Trophoblast cell (in vitro differentiated cells and primary cell): ENCODE results near the gene OR2A1.
"Not testable (repeated sequence)": the region's sequence is repeated elsewhere in the genome, so short reads cannot be mapped to it uniquely, and the experiment has no call there.

Experiments used
- DNase-seq, 2 donors: peaks; one replicate each; pipeline ENCODE4 v3.0.0-alpha.2; 2016
- H2AFZ ChIP-seq: 2 replicates; pipeline ENCODE4 v1.6.1; 2013; ENCODE audit warnings: low read length, moderate library complexity, mild to moderate bottlenecking; ENCODE audit not compliant: insufficient read depth, poor library complexity
- H2AK5ac ChIP-seq: 2 replicates; pipeline ENCODE4 v1.6.1; 2013; ENCODE audit warnings: mild to moderate bottlenecking, low read length
- H2BK120ac ChIP-seq: 2 replicates; pipeline ENCODE4 v1.6.1; 2013; ENCODE audit warnings: low read length, mild to moderate bottlenecking, moderate library complexity; ENCODE audit not compliant: insufficient read depth, poor library complexity
- H2BK12ac ChIP-seq: 2 replicates; pipeline ENCODE4 v1.6.1; 2013; ENCODE audit warnings: mild to moderate bottlenecking, low read length, moderate library complexity
- H2BK5ac ChIP-seq: 2 replicates; pipeline ENCODE4 v1.6.1; 2013; ENCODE audit warnings: low read length, low read depth, moderate library complexity, mild to moderate bottlenecking; ENCODE audit not compliant: poor library complexity
- H3K14ac ChIP-seq: 2 replicates; pipeline ENCODE4 v1.6.1; 2013; ENCODE audit warnings: mild to moderate bottlenecking, low read length
- H3K18ac ChIP-seq: 2 replicates; pipeline ENCODE4 v1.6.1; 2013; ENCODE audit warnings: mild to moderate bottlenecking, low read length
- H3K23ac ChIP-seq: 2 replicates; pipeline ENCODE4 v1.6.1; 2013; ENCODE audit warnings: low read length
- H3K27ac ChIP-seq: 2 replicates; pipeline ENCODE4 v1.5.1; 2013; ENCODE audit warnings: low read depth, mild to moderate bottlenecking, inconsistent platforms, low read length, moderate library complexity
- H3K27me3 ChIP-seq: 2 replicates; pipeline ENCODE4 v1.6.1; 2013; ENCODE audit warnings: inconsistent platforms, mild to moderate bottlenecking, low read length, moderate library complexity; ENCODE audit not compliant: insufficient read depth
- H3K36me3 ChIP-seq, 2 experiments: 1 replicate in 1 of 2; 2 replicates in 1 of 2; pipeline ENCODE4 v1.6.1; 2013; ENCODE audit warnings: low read length in 2 of 2, mild to moderate bottlenecking in 2 of 2, moderate library complexity in 1 of 2; ENCODE audit not compliant: insufficient read depth in 2 of 2, control insufficient read depth in 1 of 2
- H3K4ac ChIP-seq: 2 replicates; pipeline ENCODE4 v1.6.1; 2013; ENCODE audit warnings: low read depth, mild to moderate bottlenecking, low read length, moderate library complexity
- H3K4me1 ChIP-seq, 2 experiments: 1 replicate in 1 of 2; 2 replicates in 1 of 2; pipeline ENCODE4 v1.6.1; 2013; ENCODE audit warnings: low read length in 2 of 2, mild to moderate bottlenecking in 2 of 2, moderate library complexity in 1 of 2; ENCODE audit not compliant: insufficient read depth in 2 of 2, control insufficient read depth in 1 of 2
- H3K4me2 ChIP-seq: 2 replicates; pipeline ENCODE4 v1.6.1; 2013; ENCODE audit warnings: inconsistent platforms, mild to moderate bottlenecking, low read length, moderate library complexity
- H3K4me3 ChIP-seq: 2 replicates; pipeline ENCODE4 v1.5.1; 2013; ENCODE audit warnings: mild to moderate bottlenecking, low read depth, low read length, inconsistent platforms
- H3K79me1 ChIP-seq: one replicate; pipeline ENCODE4 v1.6.1; 2013; ENCODE audit warnings: low read length
- H3K79me2 ChIP-seq: 2 replicates; pipeline ENCODE4 v1.6.1; 2013; ENCODE audit warnings: low read length, mild to moderate bottlenecking; ENCODE audit not compliant: control insufficient read depth, insufficient read depth, poor library complexity
- H3K9ac ChIP-seq: 2 replicates; pipeline ENCODE4 v1.6.1; 2013; ENCODE audit warnings: mild to moderate bottlenecking, low read length
- H3K9me3 ChIP-seq: 2 replicates; pipeline ENCODE4 v1.6.1; 2013; ENCODE audit warnings: low read depth, mild to moderate bottlenecking, control low read depth, inconsistent platforms, low read length; ENCODE audit not compliant: insufficient read depth
- H4K12ac ChIP-seq: 2 replicates; pipeline ENCODE4 v1.6.1; 2013; ENCODE audit warnings: low read depth, mild to moderate bottlenecking, low read length, moderate library complexity
- H4K8ac ChIP-seq: 2 replicates; pipeline ENCODE4 v1.6.1; 2013; ENCODE audit warnings: low read depth, mild to moderate bottlenecking, low read length, moderate library complexity
- H4K91ac ChIP-seq: one replicate; pipeline ENCODE4 v1.6.1; 2013; ENCODE audit warnings: low read depth, mild to moderate bottlenecking, low read length, moderate library complexity
- WGBS: extraction: QIAGEN DNeasy Blood & Tissue Kit; methylation state at CpG from one replicate; pipeline ENCODE4 v1.1.7; 2013; ENCODE audit warnings: missing lambda C conversion rate; ENCODE audit not compliant: insufficient read length, insufficient coverage; ENCODE audit errors: extremely low coverage; 5-methylcytosine and 5-hydroxymethylcytosine counted together

Gene OR2A1

DNA sequence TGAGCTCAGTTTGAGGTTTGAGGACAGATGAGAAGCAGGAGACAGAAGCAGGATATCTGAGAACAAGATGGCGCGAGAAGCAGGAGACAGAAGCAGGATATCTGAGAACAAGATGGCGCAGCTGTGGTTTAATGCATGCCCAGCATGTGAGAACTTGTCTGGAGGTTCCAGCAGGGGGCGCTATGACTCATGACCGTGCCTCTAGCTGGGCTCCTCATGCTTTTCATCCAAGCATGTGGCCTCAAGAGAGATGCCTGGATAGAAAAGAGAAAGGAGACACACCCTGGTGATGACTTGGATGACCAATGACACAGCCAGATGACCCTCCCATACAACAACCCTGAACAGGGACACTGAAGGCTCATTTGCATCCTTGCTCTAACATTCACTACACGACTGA, 32.2 kb upstream of the OR2A1 start:
- no CpG with 5 or more reads among the region's 6 CpGs for WGBS

DNA sequence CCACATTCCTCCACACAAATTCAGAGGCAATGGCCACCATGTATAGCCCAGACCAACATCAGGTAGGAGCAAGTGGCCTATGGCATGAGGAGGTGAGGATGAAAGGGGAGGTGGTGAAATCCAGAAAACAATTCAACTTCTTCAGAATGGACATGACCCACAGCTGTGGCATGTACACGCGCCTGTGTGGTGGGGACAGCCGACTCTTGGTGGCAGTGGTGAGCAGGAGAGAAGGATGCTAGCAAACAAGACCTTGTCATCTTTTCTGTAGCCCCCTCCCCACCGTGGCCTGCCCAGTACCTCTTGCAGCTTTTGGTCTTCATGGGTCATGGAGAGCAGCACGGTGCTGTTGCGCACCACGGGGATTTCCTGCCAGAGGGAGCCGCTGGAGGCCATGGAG, 30.2 kb upstream of the OR2A1 start:
- not testable (repeated sequence) for H3K14ac ChIP-seq, H2BK12ac ChIP-seq

More for the DNA sequence above, 32.2 kb upstream of the OR2A1 start:
- not testable (repeated sequence) for H3K36me3 ChIP-seq, H3K9ac ChIP-seq, H3K18ac ChIP-seq, H2BK12ac ChIP-seq, H3K27me3 ChIP-seq, H4K8ac ChIP-seq, H3K27ac ChIP-seq, DNase-seq, H4K91ac ChIP-seq, H2BK5ac ChIP-seq, H2AFZ ChIP-seq, H3K79me2 ChIP-seq, H3K4ac ChIP-seq, H3K23ac ChIP-seq, H2AK5ac ChIP-seq, H4K12ac ChIP-seq, H3K4me1 ChIP-seq, H3K9me3 ChIP-seq, H3K14ac ChIP-seq, H3K4me2 ChIP-seq, H2BK120ac ChIP-seq, H3K79me1 ChIP-seq, H3K4me3 ChIP-seq

DNA sequence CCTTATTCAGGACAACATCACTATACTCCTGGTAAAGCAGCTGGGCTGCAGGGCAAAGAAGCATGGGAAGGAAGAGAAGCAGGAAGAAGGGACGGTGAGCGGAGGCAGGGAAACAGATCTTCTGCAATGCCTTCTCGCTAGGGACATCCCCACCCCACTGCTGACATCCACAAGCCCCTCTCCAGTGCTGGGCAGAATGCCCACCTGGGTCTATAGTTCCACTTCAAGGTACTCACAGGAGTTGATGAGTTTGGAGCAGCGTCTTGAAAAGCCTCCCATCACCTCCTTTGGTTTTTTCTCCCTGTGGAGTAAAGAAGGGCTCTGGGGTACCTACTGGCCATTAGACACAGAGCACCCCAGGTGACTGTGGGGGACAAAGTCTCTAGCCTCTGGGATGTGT, 29.7 kb upstream of the OR2A1 start:
- H3K79me2 ChIP-seq, result not testable (repeated sequence)

More for the DNA sequence above, 30.2 kb upstream of the OR2A1 start:
- H3K4me1 ChIP-seq, H3K18ac ChIP-seq, H4K12ac ChIP-seq, H3K27ac ChIP-seq, H4K91ac ChIP-seq, H2BK120ac ChIP-seq, H2AK5ac ChIP-seq, H3K9ac ChIP-seq, H3K23ac ChIP-seq, H4K8ac ChIP-seq, H3K4me3 ChIP-seq, H2AFZ ChIP-seq, H3K79me2 ChIP-seq, H3K27me3 ChIP-seq, H2BK5ac ChIP-seq, H3K4ac ChIP-seq, H3K4me2 ChIP-seq, H3K79me1 ChIP-seq, H3K36me3 ChIP-seq, H3K9me3 ChIP-seq, DNase-seq: not testable (repeated sequence)
- WGBS, result no CpG with 5 or more reads among the region's 8 CpGs

DNA sequence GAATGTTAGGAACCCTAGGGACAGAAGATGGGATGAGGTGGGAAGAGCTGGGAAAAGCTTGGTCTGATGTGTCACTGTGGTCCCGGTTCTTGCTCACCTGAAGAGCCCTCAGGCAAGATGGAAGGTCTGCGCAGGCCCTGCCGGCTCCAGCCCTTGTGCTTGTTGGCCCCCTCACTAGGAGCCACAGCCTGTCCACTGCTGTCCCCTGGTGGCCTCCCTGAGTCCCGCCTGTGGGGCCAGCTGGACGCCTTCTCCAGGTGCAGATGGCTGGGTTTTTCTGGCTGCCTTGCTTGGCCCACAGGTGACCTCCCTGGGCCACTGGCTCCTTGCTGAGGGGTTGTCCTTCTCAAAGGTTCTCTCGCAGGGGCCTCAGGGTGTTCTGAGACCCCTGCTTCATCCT, 28.5 kb upstream of the OR2A1 start:
- H2BK120ac ChIP-seq, H3K18ac ChIP-seq, H3K79me2 ChIP-seq, H3K4me3 ChIP-seq, H2AFZ ChIP-seq, H3K14ac ChIP-seq, H3K27ac ChIP-seq, H3K23ac ChIP-seq, H4K12ac ChIP-seq, H4K91ac ChIP-seq, H3K27me3 ChIP-seq, H3K9me3 ChIP-seq, H3K36me3 ChIP-seq, H3K4ac ChIP-seq, H2AK5ac ChIP-seq, H3K4me2 ChIP-seq, H3K9ac ChIP-seq, H2BK12ac ChIP-seq, H4K8ac ChIP-seq, H3K79me1 ChIP-seq, DNase-seq, H3K4me1 ChIP-seq, H2BK5ac ChIP-seq: not testable (repeated sequence)
- no CpG with 5 or more reads among the region's 6 CpGs for WGBS

More for the DNA sequence above, 29.7 kb upstream of the OR2A1 start:
- H2AK5ac ChIP-seq, H2BK5ac ChIP-seq, H3K9ac ChIP-seq, H2BK120ac ChIP-seq, H2BK12ac ChIP-seq, H3K23ac ChIP-seq, H3K36me3 ChIP-seq, DNase-seq, H4K8ac ChIP-seq, H3K4me2 ChIP-seq, H3K79me1 ChIP-seq, H3K4me3 ChIP-seq, H3K9me3 ChIP-seq, H4K91ac ChIP-seq, H2AFZ ChIP-seq, H4K12ac ChIP-seq, H3K27me3 ChIP-seq, H3K4me1 ChIP-seq, H3K14ac ChIP-seq, H3K4ac ChIP-seq, H3K27ac ChIP-seq, H3K18ac ChIP-seq: not testable (repeated sequence)
- no CpG with 5 or more reads among the region's 4 CpGs for WGBS
